Adipocyte (in vitro differentiated cells): ENCODE measurements around the gene CFAP44.

Experiments
- DNase-seq: peaks from one replicate; pipeline ENCODE4 v3.0.0-alpha.2; 2015; ENCODE audit warnings: low read depth
- H3K27me3 ChIP-seq: replicated peaks from 2 replicates; pipeline ENCODE4 v1.7.0; 2013; ENCODE audit warnings: mild to moderate bottlenecking, low read length, moderate library complexity; ENCODE audit not compliant: control insufficient read depth, insufficient read depth
- H3K36me3 ChIP-seq: 2 replicates; pipeline ENCODE4 v1.7.0; 2013; ENCODE audit warnings: low read length, mild to moderate bottlenecking, moderate library complexity; ENCODE audit not compliant: control insufficient read depth, insufficient read depth, severe bottlenecking
- H3K4me1 ChIP-seq: 2 replicates; pipeline ENCODE4 v1.7.0; 2013; ENCODE audit warnings: mild to moderate bottlenecking, low read length, moderate library complexity; ENCODE audit not compliant: control insufficient read depth, insufficient read depth
- H3K4me3 ChIP-seq: 2 replicates; pipeline ENCODE4 v1.7.0; 2013; ENCODE audit warnings: mild to moderate bottlenecking, low read length, moderate library complexity
- H3K9ac ChIP-seq: 2 replicates; pipeline ENCODE4 v1.7.0; 2013; ENCODE audit warnings: mild to moderate bottlenecking, low read length, moderate library complexity
- H3K9me3 ChIP-seq: 2 replicates; pipeline ENCODE4 v1.7.0; 2013; ENCODE audit warnings: mild to moderate bottlenecking, low read length, moderate library complexity; ENCODE audit not compliant: control insufficient read depth

CFAP44 gene

DNA sequence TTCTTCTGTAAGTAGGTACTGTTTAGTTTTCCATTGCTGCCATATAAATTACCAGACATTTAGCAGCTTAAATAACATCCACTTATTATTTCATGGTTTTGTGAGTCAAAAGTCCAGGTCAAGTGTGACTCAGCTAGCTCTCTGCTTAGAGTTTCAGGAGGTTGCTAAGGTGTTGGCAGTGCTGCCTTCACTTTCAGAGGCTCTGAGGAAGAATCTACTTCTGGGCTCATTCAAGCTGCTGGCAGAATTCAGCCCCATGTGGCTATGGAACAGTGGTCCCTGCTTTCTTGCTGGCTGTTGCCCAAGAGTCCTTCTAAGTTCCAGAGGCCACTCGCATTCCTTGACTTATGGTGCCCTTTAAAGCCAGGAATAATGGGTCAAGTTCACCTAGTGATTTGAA, 4.5 kb downstream of the CFAP44 start:
- Histone ChIP-seq H3K4me3 (no peak overlapping the region), H3K9ac (no peak overlapping the region), H3K36me3 (no peaks in the 10 kb centered on the region), H3K27me3 (no peaks in the 10 kb centered on the region), H3K9me3 (no peaks in the 10 kb centered on the region), H3K4me1 (no peaks in the 10 kb centered on the region)
- peak; percentile 38 for DNase-seq

DNA sequence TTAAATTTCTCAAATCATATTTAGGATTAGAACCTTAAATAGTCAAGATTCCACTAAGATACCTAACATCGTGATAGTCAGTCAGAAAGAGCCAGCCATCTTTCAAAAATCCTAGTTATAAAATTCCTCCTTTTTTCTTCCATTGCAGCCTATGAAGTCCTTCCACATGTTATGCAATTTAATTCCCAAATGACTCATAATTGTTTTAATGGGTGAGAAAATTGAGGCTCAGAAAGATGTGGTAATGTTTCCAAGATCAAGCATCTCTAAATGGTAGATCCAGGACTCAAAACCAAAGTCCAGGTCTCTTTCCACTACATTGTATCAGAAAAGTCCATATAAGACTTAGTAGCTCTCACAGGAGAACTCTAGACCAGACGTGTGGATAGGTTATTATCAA, 9.5 kb downstream of the CFAP44 start:
- peak; percentile 3 for DNase-seq
- H3K9me3 ChIP-seq, result peaks cover 3% of the 10 kb centered on the region
- H3K9ac ChIP-seq, result no peak overlapping the region
- H3K4me3 ChIP-seq, result no peak overlapping the region
- no peaks in the 10 kb centered on the region for H3K27me3 ChIP-seq
- H3K36me3 ChIP-seq, result peaks cover 10% of the 10 kb centered on the region
- H3K4me1 ChIP-seq, result no peaks in the 10 kb centered on the region

DNA sequence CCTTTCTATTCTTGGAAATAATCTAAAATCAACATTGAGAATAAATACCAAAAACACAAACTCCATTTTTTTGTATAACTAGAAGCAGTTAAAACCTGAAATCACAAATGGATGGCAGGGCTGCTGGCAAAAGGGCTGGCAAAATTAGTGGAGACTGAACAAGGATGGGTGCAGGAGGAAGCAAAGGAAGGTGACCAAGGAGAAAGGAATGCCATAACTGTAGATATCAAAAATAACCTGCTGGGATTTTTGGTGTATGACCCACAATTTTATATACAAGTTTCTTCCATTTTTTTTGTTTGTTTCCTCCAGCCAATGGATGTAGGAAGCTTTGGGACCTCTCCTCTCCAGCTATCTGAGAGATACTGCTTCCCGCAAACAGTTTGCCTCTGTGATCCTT, 12.7 kb downstream of the CFAP44 start:
- no peak overlapping the region for H3K9ac ChIP-seq
- H3K4me3 ChIP-seq, result no peak overlapping the region
- DNase-seq, result no peak
- H3K36me3 ChIP-seq, result peaks cover 34% of the 10 kb centered on the region
- peaks cover 23% of the 10 kb centered on the region for H3K9me3 ChIP-seq
- no peaks in the 10 kb centered on the region for H3K27me3 ChIP-seq
- no peaks in the 10 kb centered on the region for H3K4me1 ChIP-seq

DNA sequence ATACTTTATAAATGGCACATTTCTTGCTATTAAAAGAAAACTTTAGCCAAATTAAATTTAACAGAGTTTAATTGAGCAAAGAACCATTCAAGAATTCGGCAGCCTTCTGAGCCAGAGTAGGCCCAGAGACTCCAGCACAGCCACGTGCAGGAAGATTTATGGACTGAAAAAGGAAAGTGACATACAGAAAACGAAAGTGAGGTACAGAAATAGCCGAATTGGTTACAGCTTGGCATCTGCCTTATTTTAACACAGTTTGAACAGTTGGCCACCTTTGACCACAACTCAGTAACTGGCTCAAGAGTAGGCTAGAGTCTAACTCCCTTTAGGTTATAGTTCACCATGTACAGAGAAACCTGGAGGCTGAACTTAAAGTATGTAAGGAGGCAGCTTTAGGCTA, 17.6 kb downstream of the CFAP44 start:
- DNase-seq, result no peak
- no peaks in the 10 kb centered on the region for H3K4me1 ChIP-seq

DNA sequence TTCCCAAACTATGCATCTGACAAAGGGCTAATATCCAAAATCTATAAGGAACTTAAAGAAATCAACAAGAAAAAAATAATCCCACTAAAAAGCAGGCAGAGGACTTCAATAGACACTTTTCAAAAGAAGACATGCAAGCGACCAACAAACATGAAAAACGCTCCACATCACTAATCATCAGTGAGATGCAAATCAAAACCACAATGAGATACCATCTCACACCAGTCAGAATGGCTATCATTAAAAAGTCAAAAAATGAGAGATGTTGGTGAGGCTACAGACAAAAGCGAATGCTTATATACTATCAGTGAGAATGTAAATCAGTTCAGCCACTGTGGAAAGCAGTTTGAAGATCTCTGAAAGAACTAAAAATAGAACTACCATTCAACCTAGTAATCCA, 20.2 kb downstream of the CFAP44 start:
- Histone ChIP-seq H3K9ac (no peak overlapping the region), H3K27me3 (no peaks in the 10 kb centered on the region), H3K4me3 (no peak overlapping the region), H3K4me1 (no peaks in the 10 kb centered on the region), H3K36me3 (peaks cover 28% of the 10 kb centered on the region), H3K9me3 (peaks cover 13% of the 10 kb centered on the region)
- no peak for DNase-seq

More for the DNA sequence above, 17.6 kb downstream of the CFAP44 start:
- Histone ChIP-seq H3K36me3 (peaks cover 38% of the 10 kb centered on the region), H3K4me3 (no peak overlapping the region), H3K9ac (no peak overlapping the region), H3K27me3 (no peaks in the 10 kb centered on the region), H3K9me3 (peaks cover 23% of the 10 kb centered on the region)

DNA sequence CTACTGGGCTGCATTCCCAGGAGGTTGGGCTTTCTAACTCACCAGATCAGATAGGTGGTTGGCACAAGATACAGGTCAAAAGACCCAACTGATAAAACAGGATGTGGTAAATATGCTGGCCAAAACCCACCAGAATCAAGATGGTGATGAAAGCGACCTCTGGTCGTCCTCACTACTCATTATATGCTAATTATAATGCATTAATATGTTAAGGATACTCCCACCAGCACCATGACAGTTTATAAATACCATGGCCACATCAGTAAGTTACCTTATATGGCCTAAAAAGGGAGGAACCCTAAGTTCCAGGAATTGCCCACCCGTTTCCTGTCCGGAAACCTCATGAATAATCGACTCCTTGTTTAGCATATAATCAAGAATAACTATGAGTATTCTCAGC, 31.6 kb downstream of the CFAP44 start:
- peaks cover 8% of the 10 kb centered on the region for H3K9me3 ChIP-seq
- H3K36me3 ChIP-seq, result peaks cover under 1% of the 10 kb centered on the region
- no peaks in the 10 kb centered on the region for H3K4me1 ChIP-seq
- no peak overlapping the region for H3K9ac ChIP-seq
- H3K27me3 ChIP-seq, result no peaks in the 10 kb centered on the region
- no peak for DNase-seq
- H3K4me3 ChIP-seq, result no peak overlapping the region

DNA sequence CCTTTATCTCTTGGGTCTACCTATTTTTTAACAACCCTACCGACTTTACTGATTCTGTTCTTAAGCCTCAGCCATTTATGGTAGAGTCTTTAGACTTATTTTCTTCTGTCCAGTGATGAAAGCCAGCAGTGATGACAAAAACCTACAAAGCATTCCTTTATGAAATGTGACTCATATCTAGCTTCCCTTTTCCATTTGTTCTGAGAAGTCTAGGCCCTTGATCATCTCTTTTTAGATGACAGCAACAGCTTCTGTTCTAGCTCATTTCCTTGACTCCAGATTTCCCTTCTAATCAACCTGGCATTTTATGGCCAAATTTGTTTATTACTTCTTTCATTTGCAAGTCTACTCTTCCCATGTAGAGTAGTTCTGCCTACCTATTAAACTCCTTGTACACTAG, 36.1 kb downstream of the CFAP44 start:
- peak; percentile 18 for DNase-seq
- Histone ChIP-seq H3K27me3 (no peaks in the 10 kb centered on the region), H3K9ac (no peak overlapping the region)

DNA sequence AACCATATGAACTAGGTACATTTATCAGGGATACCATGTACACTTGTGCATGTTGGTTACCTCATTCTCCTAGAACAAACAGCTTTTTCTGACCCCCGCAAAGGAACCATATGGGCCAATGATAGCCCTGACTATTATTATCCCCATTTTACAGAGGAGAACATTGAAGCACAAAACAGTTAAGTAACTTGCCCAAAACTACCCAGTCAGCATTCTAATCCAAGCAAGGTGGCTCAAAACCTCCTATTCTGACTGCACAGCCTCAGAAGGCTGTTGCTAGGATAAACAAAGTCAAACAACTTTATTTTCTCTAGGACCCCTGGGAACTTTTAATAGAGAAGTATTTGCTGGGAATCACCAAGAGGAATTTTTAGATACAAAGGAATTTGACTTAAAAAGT, 36.7 kb downstream of the CFAP44 start:
- Histone ChIP-seq H3K9me3 (no peaks in the 10 kb centered on the region), H3K9ac (no peak overlapping the region), H3K4me3 (no peak overlapping the region), H3K4me1 (no peaks in the 10 kb centered on the region), H3K36me3 (peaks cover 12% of the 10 kb centered on the region), H3K27me3 (no peaks in the 10 kb centered on the region)
- DNase-seq, result no peak

More for the DNA sequence above, 36.1 kb downstream of the CFAP44 start:
- Histone ChIP-seq H3K4me1 (no peaks in the 10 kb centered on the region), H3K36me3 (peaks cover 10% of the 10 kb centered on the region), H3K9me3 (no peaks in the 10 kb centered on the region), H3K4me3 (no peak overlapping the region)
